ENCODE results near the gene RNF181. TPM values are rescaled to one million over a fixed set of nuclear protein-coding genes. Genes with fewer than 3 reads are reported as not detected.

Gene RNF181
- total and polyA plus RNA-seq, 2 of the 13 experiments (the other 11 are each of a cell fraction or from before 2014, with no cell fraction given), result 224 to 578 TPM

DNA sequence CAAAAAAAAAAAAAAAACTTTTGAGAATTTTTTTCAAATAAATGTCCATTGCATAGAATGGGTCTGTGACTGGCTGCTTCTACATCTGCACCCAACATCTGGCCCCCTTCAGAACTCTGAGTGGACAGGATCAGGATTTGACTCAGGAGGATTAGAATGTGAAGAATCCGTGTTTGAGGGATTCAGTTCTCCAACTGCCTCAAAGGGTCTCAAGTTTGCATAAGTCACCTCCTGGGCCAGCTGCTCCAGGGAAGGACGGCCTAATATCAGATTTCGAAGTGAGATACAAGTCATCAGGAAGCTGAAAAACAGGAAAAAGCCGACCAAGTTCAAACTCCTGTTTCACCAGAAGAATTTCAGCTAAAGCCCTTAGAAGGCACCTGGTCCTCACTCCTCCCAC lies 45.7 kb upstream of the RNF181 start:
- no peak overlapping the region for H3K27ac ChIP-seq (ENCODE audit: extremely low read length, insufficient read depth, low read length)
- 79% methylated on average over 4 of the region's 4 CpGs for WGBS (ENCODE audit: low lambda C conversion rate)
- H2AFZ ChIP-seq (ENCODE audit: low read length), result no peak overlapping the region
- intact Hi-C loops (cut with micrococcal nuclease; ENCODE audit: unreplicated experiment) (loop anchor here (5.0 kb wide), 1 partner anchor 223 kb away; the partner anchor contains the start of gene TGOLN2), in situ Hi-C loops (cut with HindIII; ENCODE audit: extremely low pct_ligation_motif_present, low pct_unique_long_range_greater_than_20kb) (loop anchor here (5.0 kb wide), 2 partner anchors 128 to 158 kb away; no protein-coding TSS in a partner anchor)
- TF ChIP-seq POLR2G (IDR thresholded peaks at IDR 0.05; ENCODE audit: low read depth, low read length), result 0 out of 2 replicates have a peak, but pooled peaks have one; percentile 8
- TF ChIP-seq ADNP (CRISPR knock-in tag; IDR thresholded peaks at IDR 0.05), result no peak
- no peak for TF ChIP-seq ASH2L (IDR thresholded peaks at IDR 0.05; ENCODE audit: insufficient read length, low read depth, low read length)
- no peak for TF ChIP-seq MBD4 (IDR thresholded peaks at IDR 0.05; ENCODE audit: borderline replicate concordance, low read length)
- H3K36me3 ChIP-seq (replicated peaks in 1 of 2; ENCODE audit: control insufficient read depth in 1 of 2, insufficient read depth in 2 of 2, low read length in 2 of 2), result peaks cover 36 to 57% of the 10 kb centered on the region in 2 experiments
- TSS peak; percentile 33 for BruUV-seq (replicated peaks)
- no peaks in the 10 kb centered on the region for H3K27me3 ChIP-seq (ENCODE audit: control insufficient read depth in 1 of 2, insufficient read depth in 2 of 2, low read length in 2 of 2)
- H3K9ac ChIP-seq (ENCODE audit: insufficient read depth, low read depth, low read length), result no peak overlapping the region
- peaks cover 12% of the 10 kb centered on the region for H4K20me1 ChIP-seq (ENCODE audit: insufficient read depth, low read length)
- no peaks in the 10 kb centered on the region for H3K9me3 ChIP-seq (ENCODE audit: low read length)
- no peak overlapping the region for H3K4me2 ChIP-seq (ENCODE audit: low read depth, low read length)
- H3K4me1 ChIP-seq (ENCODE audit: insufficient read depth, low read length), result no peaks in the 10 kb centered on the region
- FAIRE-seq (no peak), ATAC-seq (no peak), DNase-seq (ENCODE audit: low spot score) (no peak)
- CTCF ChIA-PET (ENCODE audit: low intra/inter-chr PET ratio, low total read pairs), result interaction anchor here (4.8 kb wide), 1 partner anchor 129 kb away, joined by 45 read pairs; no protein-coding TSS in a partner anchor
- H3K4me3 ChIP-seq (replicated peaks in 1 of 3; ENCODE audit: insufficient read depth in 1 of 3, low read depth in 2 of 3, low read length in 3 of 3), result no peak overlapping the region
- no peaks in the 10 kb centered on the region for H3K79me2 ChIP-seq (ENCODE audit: insufficient read depth, low read length)
- POLR2A ChIA-PET, result interaction anchor here (0.9 to 20.8 kb wide), 6 partner anchors 8 to 129 kb away, joined by 3 to 645 read pairs (median 131); partner anchors contain the start of genes C2orf68, GGCX, MAT2A and RNF181

DNA sequence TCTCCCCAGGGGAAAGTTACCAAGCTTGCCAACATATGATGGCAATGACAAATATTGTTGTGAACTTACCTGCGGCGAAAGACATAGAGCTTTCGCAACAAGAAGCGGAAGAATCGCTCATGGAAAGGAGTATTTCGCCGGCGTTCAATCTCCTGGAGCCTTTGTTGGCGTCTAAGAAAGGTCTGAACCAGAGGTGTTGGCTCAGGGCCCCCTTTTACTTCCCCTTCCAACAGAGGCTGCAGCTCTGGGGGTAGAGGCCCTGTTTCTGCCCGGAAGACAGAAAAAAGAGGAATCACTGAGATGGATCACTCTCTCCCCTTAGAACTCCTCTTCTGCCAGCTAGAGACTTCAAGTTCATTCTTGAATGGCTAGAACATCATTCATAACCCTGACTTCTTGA lies 45.1 kb upstream of the RNF181 start:
- WGBS (ENCODE audit: low lambda C conversion rate), result 95% methylated on average over 10 of the region's 10 CpGs
- TF ChIP-seq POLR2A (IDR thresholded peaks at IDR 0.05; ENCODE audit: insufficient read depth in 1 of 2, low read depth in 2 of 2, low read length in 2 of 2) (0 out of 4 replicates have a peak, but pooled peaks of 1 of the 2 experiments have one; percentile 15), ZNF460 (CRISPR knock-in tag; IDR thresholded peaks at IDR 0.05; ENCODE audit: borderline replicate concordance) (no peak)
- TF ChIP-seq, protein P1, sequence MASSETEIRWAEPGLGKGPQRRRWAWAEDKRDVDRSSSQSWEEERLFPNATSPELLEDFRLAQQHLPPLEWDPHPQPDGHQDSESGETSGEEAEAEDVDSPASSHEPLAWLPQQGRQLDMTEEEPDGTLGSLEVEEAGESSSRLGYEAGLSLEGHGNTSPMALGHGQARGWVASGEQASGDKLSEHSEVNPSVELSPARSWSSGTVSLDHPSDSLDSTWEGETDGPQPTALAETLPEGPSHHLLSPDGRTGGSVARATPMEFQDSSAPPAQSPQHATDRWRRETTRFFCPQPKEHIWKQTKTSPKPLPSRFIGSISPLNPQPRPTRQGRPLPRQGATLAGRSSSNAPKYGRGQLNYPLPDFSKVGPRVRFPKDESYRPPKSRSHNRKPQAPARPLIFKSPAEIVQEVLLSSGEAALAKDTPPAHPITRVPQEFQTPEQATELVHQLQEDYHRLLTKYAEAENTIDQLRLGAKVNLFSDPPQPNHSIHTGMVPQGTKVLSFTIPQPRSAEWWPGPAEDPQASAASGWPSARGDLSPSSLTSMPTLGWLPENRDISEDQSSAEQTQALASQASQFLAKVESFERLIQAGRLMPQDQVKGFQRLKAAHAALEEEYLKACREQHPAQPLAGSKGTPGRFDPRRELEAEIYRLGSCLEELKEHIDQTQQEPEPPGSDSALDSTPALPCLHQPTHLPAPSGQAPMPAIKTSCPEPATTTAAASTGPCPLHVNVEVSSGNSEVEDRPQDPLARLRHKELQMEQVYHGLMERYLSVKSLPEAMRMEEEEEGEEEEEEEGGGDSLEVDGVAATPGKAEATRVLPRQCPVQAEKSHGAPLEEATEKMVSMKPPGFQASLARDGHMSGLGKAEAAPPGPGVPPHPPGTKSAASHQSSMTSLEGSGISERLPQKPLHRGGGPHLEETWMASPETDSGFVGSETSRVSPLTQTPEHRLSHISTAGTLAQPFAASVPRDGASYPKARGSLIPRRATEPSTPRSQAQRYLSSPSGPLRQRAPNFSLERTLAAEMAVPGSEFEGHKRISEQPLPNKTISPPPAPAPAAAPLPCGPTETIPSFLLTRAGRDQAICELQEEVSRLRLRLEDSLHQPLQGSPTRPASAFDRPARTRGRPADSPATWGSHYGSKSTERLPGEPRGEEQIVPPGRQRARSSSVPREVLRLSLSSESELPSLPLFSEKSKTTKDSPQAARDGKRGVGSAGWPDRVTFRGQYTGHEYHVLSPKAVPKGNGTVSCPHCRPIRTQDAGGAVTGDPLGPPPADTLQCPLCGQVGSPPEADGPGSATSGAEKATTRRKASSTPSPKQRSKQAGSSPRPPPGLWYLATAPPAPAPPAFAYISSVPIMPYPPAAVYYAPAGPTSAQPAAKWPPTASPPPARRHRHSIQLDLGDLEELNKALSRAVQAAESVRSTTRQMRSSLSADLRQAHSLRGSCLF (CRISPR knock-in tag; IDR thresholded peaks at IDR 0.05; ENCODE audit: borderline replicate concordance), result no peak
- peaks cover 42 to 61% of the 10 kb centered on the region in 2 experiments for H3K36me3 ChIP-seq (replicated peaks in 1 of 2; ENCODE audit: control insufficient read depth in 1 of 2, insufficient read depth in 2 of 2, low read length in 2 of 2)
- no peak overlapping the region for H3K27ac ChIP-seq (ENCODE audit: extremely low read length, insufficient read depth, low read length)
- DNase-seq (ENCODE audit: low spot score) (no peak), FAIRE-seq (no peak), ATAC-seq (no peak)
- H3K4me2 ChIP-seq (ENCODE audit: low read depth, low read length), result no peak overlapping the region
- no peaks in the 10 kb centered on the region for H3K4me1 ChIP-seq (ENCODE audit: insufficient read depth, low read length)
- H3K79me2 ChIP-seq (ENCODE audit: insufficient read depth, low read length), result no peaks in the 10 kb centered on the region
- H3K27me3 ChIP-seq (ENCODE audit: control insufficient read depth in 1 of 2, insufficient read depth in 2 of 2, low read length in 2 of 2), result no peaks in the 10 kb centered on the region
- ChIA-PET POLR2A (interaction anchor here (0.9 to 20.8 kb wide), 6 partner anchors 9 to 185 kb away, joined by 3 to 645 read pairs (median 131); partner anchors contain the start of genes C2orf68, GGCX, MAT2A and RNF181), CTCF (ENCODE audit: low intra/inter-chr PET ratio, low total read pairs) (interaction anchor here (3.9 to 4.8 kb wide), 2 partner anchors 129 to 159 kb away, joined by 41 to 45 read pairs; no protein-coding TSS in a partner anchor)
- H2AFZ ChIP-seq (ENCODE audit: low read length), result no peak overlapping the region
- no peaks in the 10 kb centered on the region for H3K9me3 ChIP-seq (ENCODE audit: low read length)
- intact Hi-C loops (cut with micrococcal nuclease; ENCODE audit: unreplicated experiment), result loop anchor here (5.0 kb wide), 1 partner anchor 223 kb away; the partner anchor contains the start of gene TGOLN2
- no TSS peak for BruUV-seq (replicated peaks)
- peaks cover 12% of the 10 kb centered on the region for H4K20me1 ChIP-seq (ENCODE audit: insufficient read depth, low read length)
- in situ Hi-C loops (cut with HindIII; ENCODE audit: extremely low pct_ligation_motif_present, low pct_unique_long_range_greater_than_20kb), result loop anchor here (5.0 kb wide), 2 partner anchors 128 to 158 kb away; no protein-coding TSS in a partner anchor
- no peak overlapping the region for H3K9ac ChIP-seq (ENCODE audit: insufficient read depth, low read depth, low read length)
- H3K4me3 ChIP-seq (replicated peaks in 1 of 3; ENCODE audit: insufficient read depth in 1 of 3, low read depth in 2 of 3, low read length in 3 of 3), result no peak overlapping the region
